HG02678 (cell line): ENCODE measurements around the gene IL17RC.
"Not testable (repeated sequence)": the region's sequence is repeated elsewhere in the genome, so short reads cannot be mapped to it uniquely, and the experiment has no call there.

Experiments used
- ATAC-seq: cut with Tn5 transposase; IDR thresholded peaks from one replicate; pipeline ENCODE4 v1.9.1; 2021; ENCODE audit warnings: mild to moderate bottlenecking, moderate library complexity; ENCODE audit not compliant: unreplicated experiment

IL17RC gene, protein sequence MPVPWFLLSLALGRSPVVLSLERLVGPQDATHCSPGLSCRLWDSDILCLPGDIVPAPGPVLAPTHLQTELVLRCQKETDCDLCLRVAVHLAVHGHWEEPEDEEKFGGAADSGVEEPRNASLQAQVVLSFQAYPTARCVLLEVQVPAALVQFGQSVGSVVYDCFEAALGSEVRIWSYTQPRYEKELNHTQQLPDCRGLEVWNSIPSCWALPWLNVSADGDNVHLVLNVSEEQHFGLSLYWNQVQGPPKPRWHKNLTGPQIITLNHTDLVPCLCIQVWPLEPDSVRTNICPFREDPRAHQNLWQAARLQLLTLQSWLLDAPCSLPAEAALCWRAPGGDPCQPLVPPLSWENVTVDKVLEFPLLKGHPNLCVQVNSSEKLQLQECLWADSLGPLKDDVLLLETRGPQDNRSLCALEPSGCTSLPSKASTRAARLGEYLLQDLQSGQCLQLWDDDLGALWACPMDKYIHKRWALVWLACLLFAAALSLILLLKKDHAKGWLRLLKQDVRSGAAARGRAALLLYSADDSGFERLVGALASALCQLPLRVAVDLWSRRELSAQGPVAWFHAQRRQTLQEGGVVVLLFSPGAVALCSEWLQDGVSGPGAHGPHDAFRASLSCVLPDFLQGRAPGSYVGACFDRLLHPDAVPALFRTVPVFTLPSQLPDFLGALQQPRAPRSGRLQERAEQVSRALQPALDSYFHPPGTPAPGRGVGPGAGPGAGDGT

GRCh38 chr3:9916734-9917680 lies at the start of gene IL17RC:
IL17RC (plus strand) TSS chr3:9917098; CDS start chr3:9917316, 218 bp downstream.
- ATAC-seq = no peak

GRCh38 chr3:9867106-9867505 lies 49.8 kb upstream of the IL17RC start:
- ATAC-seq = no peak

- no peak for ATAC-seq
Observed at GRCh38 chr3:9869955-9870354, 46.9 kb upstream of the IL17RC start.

- no peak for ATAC-seq
Observed at GRCh38 chr3:9870978-9871377, 45.9 kb upstream of the IL17RC start.

GRCh38 chr3:9872067-9872466 lies 44.8 kb upstream of the IL17RC start:
- not testable (repeated sequence) for ATAC-seq

- ATAC-seq = no peak
Observed at GRCh38 chr3:9875448-9875847, 41.5 kb upstream of the IL17RC start.

DNA sequence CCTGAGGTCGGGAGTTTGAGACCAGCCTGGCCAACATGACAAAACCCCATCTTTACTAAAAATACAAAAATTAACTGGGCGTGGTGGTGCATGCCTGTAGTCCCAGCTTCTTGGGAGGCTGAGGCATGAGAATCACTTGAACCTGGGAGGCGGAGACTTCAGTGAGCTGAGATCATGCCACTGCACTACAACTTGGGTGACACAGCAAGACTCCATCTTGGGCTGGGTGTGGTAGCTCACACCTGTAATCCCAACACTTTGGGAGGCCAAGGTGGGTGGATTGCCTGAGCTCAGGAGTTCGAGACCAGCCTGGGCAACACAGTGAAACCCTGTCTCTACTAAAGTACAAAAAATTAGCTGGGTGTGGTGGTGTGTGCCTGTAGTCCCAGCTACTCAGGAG lies 40.6 kb upstream of the IL17RC start:
- not testable (repeated sequence) for ATAC-seq

DNA sequence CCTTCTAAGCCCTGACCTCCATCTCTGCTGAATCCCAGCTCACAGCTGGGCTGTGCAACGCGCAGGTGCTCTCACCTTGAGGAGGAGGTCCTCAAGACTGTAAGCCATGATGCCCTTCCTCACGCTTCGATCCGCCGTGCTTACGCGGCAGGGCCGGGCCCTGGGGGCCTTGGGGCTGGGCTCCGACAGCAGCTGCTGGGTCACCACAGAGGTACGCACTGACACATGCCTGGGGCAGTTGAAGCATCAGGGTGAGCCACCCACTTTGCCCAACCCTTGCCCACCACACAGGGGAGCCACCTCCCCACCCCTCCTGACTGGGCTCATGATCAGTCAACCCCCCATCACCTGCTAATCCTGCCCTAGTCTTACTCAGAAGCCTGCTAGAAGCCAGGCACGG lies 39.9 kb upstream of the IL17RC start:
- ATAC-seq = no peak

- ATAC-seq = no peak
Observed at GRCh38 chr3:9878700-9879099, 38.2 kb upstream of the IL17RC start.

DNA sequence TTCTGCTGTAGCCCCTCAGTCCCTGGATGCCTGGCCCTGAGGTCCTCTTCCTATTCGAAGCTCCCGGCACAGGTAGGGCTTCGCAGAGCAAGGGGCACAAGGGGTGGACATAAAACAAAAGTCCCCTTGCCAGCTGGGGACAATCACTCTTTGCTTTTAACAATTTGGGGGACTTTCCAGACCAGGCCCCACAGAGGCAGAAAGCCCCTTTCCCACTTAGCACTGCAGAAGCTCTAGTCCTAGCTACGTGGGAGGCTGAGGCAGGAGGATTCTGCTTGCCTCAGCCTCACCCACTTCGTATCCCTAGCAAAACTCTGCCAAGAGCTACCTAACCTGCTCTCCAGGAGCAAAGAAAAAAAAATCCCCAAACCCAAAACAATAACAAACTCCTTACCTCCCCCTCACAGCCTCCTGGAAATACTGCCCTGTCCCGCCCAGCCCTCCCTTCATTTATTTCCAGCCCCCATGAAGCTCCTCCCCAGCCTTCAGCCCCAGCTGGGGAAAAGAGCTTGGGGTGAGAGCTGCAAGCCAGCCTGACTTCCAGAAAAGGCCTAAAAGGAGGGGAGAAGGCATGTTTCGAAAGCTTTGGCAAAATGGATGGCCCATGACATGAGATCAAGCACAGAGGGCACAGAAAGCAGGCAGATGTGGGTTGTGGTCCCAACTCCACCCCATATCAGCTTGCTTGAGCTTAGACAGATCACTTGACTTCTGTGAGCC lies 36.9 kb upstream of the IL17RC start, which contains the start of gene CIDEC:
Gene CIDEC, minus strand, starts transcription at position 424 of the 720 bp plus-strand sequence. CDS start 1,767 bp downstream, outside the sequence.
- ATAC-seq = no peak

DNA sequence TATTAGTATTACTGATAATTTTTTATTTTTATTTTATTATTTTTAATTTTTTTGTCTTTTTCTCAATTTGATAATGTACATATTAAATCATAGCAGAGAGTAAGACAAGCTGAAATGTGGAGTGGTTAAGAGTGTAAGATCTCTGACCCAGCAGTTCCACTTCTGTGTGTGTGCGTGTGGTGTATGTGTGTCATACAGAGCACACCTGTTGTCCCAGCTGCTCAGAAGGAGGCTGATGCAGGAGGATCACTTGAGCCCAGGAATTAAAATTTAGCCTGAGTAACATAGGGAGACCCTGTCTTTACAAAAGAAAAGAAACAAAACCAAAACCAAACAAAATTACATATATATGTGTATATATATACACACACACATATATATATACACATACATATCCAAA lies 35.5 kb upstream of the IL17RC start:
- ATAC-seq = no peak

DNA sequence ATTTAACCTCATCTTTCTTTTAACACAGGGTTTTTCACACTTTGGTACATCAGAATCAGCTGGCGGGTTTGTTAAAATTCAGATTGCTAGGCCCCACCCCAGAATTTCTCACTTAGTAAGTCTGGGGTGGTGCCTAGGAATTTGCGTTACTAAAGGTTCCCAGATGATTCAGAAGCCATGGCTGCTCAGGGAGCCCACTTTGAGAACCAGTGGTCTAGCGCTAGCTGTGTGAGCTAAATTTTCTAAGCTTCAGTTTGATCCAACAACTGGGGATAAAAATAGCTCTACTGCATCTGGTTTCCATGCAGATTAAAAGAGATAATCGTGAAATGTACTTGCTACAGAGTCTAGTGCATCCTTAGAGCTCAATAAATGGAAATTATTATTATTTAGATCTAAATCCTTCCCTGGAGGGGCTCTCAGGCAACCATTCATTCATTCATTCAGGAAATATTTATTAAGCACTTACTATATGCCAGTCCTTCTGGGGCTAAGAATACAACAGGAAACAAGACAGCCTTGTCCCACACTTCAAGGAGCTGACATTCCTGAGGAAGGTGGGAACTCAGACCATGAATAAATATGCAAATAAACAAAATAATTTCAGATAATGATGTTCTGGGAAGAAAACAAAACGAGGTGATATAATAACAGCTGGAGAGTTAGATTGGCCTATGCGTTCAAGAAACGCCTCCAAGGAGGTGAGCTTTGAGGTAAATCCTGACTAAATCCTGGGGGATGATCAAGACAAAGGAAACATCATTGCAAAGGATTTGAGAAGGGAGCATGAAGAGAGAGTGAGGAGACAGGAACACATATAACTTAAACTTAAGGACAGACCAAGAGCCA lies 33.0 kb upstream of the IL17RC start:
- no peak for ATAC-seq

- ATAC-seq = no peak
Observed at GRCh38 chr3:9884555-9885165, 32.2 kb upstream of the IL17RC start.

DNA sequence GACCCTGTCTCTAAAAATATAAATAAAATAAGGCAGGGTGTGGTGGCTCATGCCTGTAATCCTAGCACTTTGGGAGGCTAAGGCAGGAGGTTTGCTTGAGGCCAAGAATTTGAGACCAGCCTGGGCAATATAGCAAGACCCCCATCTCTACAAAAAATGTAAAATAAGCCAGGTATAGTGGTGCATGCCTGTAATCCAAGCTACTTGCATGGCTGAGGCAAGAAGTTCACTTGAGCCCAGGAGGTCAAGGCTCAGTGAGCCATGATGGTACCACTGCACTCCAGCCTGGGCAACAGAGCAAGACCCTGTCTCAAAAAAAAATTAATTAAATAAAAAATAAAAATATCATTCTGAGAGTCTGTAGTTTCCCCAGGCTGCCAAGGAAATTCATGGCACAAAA lies 30.6 kb upstream of the IL17RC start:
- ATAC-seq = no peak

- ATAC-seq = no peak
Observed at GRCh38 chr3:9887480-9887879, 29.4 kb upstream of the IL17RC start.

DNA sequence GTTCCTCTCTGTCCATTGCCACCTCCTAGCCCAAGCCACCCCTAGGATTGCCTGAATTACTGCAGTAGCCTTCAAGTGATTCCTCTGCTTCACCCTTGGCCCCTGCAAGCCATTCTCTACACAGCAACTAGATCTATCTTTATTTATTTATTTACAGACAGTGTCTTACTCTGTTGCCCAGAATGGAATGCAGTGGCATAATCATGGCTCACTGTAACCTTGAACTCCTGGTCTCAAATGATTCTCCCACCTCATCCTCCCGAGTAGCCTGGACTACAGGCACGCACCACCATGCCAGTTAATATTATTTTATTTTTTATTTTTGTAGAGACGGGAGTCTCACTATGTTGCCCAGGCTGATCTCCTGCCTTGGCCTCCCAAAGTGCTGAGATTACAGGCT lies 28.4 kb upstream of the IL17RC start:
- ATAC-seq = no peak

- no peak for ATAC-seq
Observed at GRCh38 chr3:9889405-9889804, 27.5 kb upstream of the IL17RC start.

DNA sequence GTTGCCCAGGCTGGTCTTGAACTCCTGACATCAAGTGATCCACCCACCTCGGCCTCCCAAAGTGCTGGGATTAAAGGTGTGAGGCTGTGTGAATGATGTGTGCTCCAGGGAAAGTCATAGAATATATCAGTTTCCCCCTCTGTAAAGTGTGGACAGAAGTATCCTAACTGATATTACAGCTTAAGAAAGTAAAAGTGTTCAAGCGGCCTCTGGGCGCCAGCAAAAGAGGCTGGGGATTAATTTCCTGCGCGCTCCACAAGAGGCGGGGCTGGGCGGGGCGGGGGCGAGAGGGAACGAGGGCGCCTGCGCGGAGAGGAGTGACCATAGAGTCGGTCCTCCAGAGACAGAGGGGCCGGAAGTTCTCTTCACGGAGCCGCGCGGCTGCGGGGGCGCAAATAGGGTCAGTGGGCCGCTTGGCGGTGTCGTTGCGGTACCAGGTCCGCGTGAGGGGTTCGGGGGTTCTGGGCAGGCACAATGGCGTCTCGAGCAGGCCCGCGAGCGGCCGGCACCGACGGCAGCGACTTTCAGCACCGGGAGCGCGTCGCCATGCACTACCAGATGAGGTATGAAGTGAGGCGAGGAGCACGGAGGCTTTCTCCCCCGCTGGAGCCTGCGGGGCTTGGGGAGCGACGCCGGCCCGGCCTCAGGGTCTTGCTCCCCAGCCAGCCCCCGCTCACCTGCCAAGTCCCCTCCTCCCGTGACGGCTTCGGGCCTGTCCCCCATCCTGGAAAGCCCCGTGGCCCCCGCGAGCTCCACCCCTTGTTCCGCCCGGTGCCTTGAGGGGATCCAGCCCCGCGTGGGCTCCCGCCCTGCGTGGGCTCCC lies 26.4 kb upstream of the IL17RC start, which contains the start of gene JAGN1:
Gene JAGN1, plus strand, starts transcription at position 362 of the 823 bp plus-strand sequence. Its CDS starts 113 bp downstream, at position 475.
- ATAC-seq = peak; percentile 86
